HepG2 (cell line): ENCODE results near the gene PLCD4. TPM values are rescaled to one million over a fixed set of nuclear protein-coding genes. Genes with fewer than 3 reads are reported as not detected.

ENCODE experiments used
- AKAP8 ChIP-seq: sonication (generic); formaldehyde crosslinking; IDR thresholded peaks from 2 replicates; pipeline ENCODE4 v1.5.1; 2020; ENCODE audit warnings: mild to moderate bottlenecking, missing genetic modification reagents
- DNMT3B ChIP-seq: conservative IDR thresholded peaks from 2 replicates; pipeline ENCODE4 v1.6.1; 2016; ENCODE audit warnings: missing biosample characterization, control low read depth
- EEA1 ChIP-seq: sonication (generic); formaldehyde crosslinking; IDR thresholded peaks from 2 replicates; pipeline ENCODE4 v1.5.1; 2020; ENCODE audit warnings: mild to moderate bottlenecking, missing genetic modification reagents, borderline replicate concordance
- KDM5B ChIP-seq: sonication (generic); formaldehyde crosslinking; IDR thresholded peaks from 2 replicates; pipeline ENCODE4 v1.4.0; 2020; ENCODE audit warnings: missing genetic modification reagents, mild to moderate bottlenecking, borderline replicate concordance
- MTF2 ChIP-seq: sonication (generic); formaldehyde crosslinking; IDR thresholded peaks from 2 replicates; pipeline ENCODE4 v1.5.0; 2020; ENCODE audit warnings: missing genetic modification reagents, borderline replicate concordance
- NKX3-1 ChIP-seq: sonication (generic); formaldehyde crosslinking; IDR thresholded peaks from 2 replicates; pipeline ENCODE4 v1.5.0; 2020; ENCODE audit warnings: missing genetic modification reagents
- PHF21A ChIP-seq: sonication (generic); formaldehyde crosslinking; IDR thresholded peaks from 2 replicates; pipeline ENCODE4 v1.5.0; 2020; ENCODE audit warnings: mild to moderate bottlenecking, missing genetic modification reagents
- RAD21 ChIP-seq: fragments of 450-650 bp; formaldehyde crosslinking; IDR thresholded peaks from 2 replicates; pipeline ENCODE4 v1.5.0; 2020; ENCODE audit warnings: mild to moderate bottlenecking
- RBM22 ChIP-seq: fragments of 200-400 bp; formaldehyde crosslinking; optimal IDR thresholded peaks from 2 replicates; pipeline ENCODE3; 2017; ENCODE audit warnings: mild to moderate bottlenecking, low read length, moderate library complexity
- SETDB1 ChIP-seq: sonication (generic); formaldehyde crosslinking; IDR thresholded peaks from 2 replicates; pipeline ENCODE4 v1.5.1; 2020; ENCODE audit warnings: missing genetic modification reagents, mild to moderate bottlenecking, borderline replicate concordance
- SMAD1 ChIP-seq: sonication (generic); formaldehyde crosslinking; IDR thresholded peaks from 2 replicates; pipeline ENCODE4 v1.4.0; 2020; ENCODE audit warnings: missing genetic modification reagents, low read depth, mild to moderate bottlenecking, borderline replicate concordance
- STAT5B ChIP-seq: sonication (generic); formaldehyde crosslinking; IDR thresholded peaks from 2 replicates; pipeline ENCODE4 v1.4.0; 2020; ENCODE audit warnings: missing genetic modification reagents
- THYN1 ChIP-seq: sonication (generic); formaldehyde crosslinking; IDR thresholded peaks from 2 replicates; pipeline ENCODE4 v1.8.1; 2023; ENCODE audit warnings: low read depth, mild to moderate bottlenecking, moderate library complexity, missing genetic modification reagents, borderline replicate concordance
- TRIM24 ChIP-seq: sonication (generic); formaldehyde crosslinking; IDR thresholded peaks from 2 replicates; pipeline ENCODE4 v1.8.0; 2022; ENCODE audit warnings: mild to moderate bottlenecking, missing genetic modification reagents
- ZNF224 ChIP-seq: sonication (generic); formaldehyde crosslinking; IDR thresholded peaks from 2 replicates; pipeline ENCODE4 v1.5.0; 2020; ENCODE audit warnings: mild to moderate bottlenecking, missing genetic modification reagents
- ZNF460 ChIP-seq: sonication (generic); formaldehyde crosslinking; IDR thresholded peaks from 2 replicates; pipeline ENCODE4 v1.5.1; 2020; ENCODE audit warnings: missing genetic modification reagents, mild to moderate bottlenecking, borderline replicate concordance
- ZNF572 ChIP-seq: sonication (generic); formaldehyde crosslinking; IDR thresholded peaks from 2 replicates; pipeline ENCODE4 v1.5.1; 2020; ENCODE audit warnings: mild to moderate bottlenecking, missing genetic modification reagents
- ZSCAN12 ChIP-seq: sonication (generic); formaldehyde crosslinking; IDR thresholded peaks from 2 replicates; pipeline ENCODE4 v1.9.0; 2021; ENCODE audit warnings: mild to moderate bottlenecking, missing genetic modification reagents
- polyA plus RNA-seq, 8 experiments: library from polyadenylated mRNA; depleted of rRNA in 3 of 8; stranded (reverse) in 7 of 8; unstranded in 1 of 8; fragments of >200 nt; fragmentation: Illumina TruSeq in 4 of 8; extraction: Trizol in 4 of 8; gene quantifications; 2 replicates each; pipeline versions ENCODE4 v1.2.1 to v1.2.3, GENCODE V29; 2011 to 2016; ENCODE audit warnings: low read depth in 4 of 8, missing spikeins in 1 of 8, mixed read lengths in 1 of 8; ENCODE audit not compliant: insufficient read depth in 1 of 8
- total RNA-seq, 5 experiments: library from RNA; depleted of rRNA; stranded (reverse); fragments of >200 nt; fragmentation: Illumina TruSeq; extraction: Trizol; gene quantifications; 2 replicates each; pipeline ENCODE4 v1.2.3, GENCODE V29; 2016; ENCODE audit warnings: low read depth in 1 of 5
- TF ChIP-seq, protein P1 (sequence below): sonication (generic); formaldehyde crosslinking; IDR thresholded peaks from 2 replicates; pipeline ENCODE4 v1.4.0; 2020; ENCODE audit warnings: missing genetic modification reagents
- TF ChIP-seq, protein P2 (sequence below): sonication (generic); formaldehyde crosslinking; IDR thresholded peaks from 2 replicates; pipeline ENCODE4 v1.4.0; 2020; ENCODE audit warnings: mild to moderate bottlenecking, missing genetic modification reagents
- TF ChIP-seq, protein P3 (sequence below), 2 experiments: sonication (generic) in 1 of 2; formaldehyde crosslinking in 1 of 2; IDR thresholded peaks; 2 replicates each; pipeline versions ENCODE4 v1.4.0 to v1.6.1; 2018 to 2020; ENCODE audit warnings: missing genetic modification reagents in 2 of 2, borderline replicate concordance in 1 of 2, low read depth in 1 of 2, mild to moderate bottlenecking in 1 of 2, missing biosample characterization in 1 of 2
- TF ChIP-seq, protein P4 (sequence below): sonication (generic); formaldehyde crosslinking; conservative IDR thresholded peaks from 2 replicates; pipeline ENCODE4 v1.8.1; 2023; ENCODE audit warnings: missing genetic modification reagents

PLCD4 gene
- total and polyA plus RNA-seq, 2 of the 13 experiments (the other 11 are each of a cell fraction or from before 2014, with no cell fraction given): 0.26 TPM; not detected in 1

- TF ChIP-seq, protein P1, sequence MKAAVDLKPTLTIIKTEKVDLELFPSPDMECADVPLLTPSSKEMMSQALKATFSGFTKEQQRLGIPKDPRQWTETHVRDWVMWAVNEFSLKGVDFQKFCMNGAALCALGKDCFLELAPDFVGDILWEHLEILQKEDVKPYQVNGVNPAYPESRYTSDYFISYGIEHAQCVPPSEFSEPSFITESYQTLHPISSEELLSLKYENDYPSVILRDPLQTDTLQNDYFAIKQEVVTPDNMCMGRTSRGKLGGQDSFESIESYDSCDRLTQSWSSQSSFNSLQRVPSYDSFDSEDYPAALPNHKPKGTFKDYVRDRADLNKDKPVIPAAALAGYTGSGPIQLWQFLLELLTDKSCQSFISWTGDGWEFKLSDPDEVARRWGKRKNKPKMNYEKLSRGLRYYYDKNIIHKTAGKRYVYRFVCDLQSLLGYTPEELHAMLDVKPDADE (CRISPR knock-in tag): peak; percentile 73; the same call in 1 of the 2 replicates
- TF ChIP-seq, protein P2, sequence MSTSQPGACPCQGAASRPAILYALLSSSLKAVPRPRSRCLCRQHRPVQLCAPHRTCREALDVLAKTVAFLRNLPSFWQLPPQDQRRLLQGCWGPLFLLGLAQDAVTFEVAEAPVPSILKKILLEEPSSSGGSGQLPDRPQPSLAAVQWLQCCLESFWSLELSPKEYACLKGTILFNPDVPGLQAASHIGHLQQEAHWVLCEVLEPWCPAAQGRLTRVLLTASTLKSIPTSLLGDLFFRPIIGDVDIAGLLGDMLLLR (CRISPR knock-in tag): peak; percentile 65
- TF ChIP-seq EEA1 (CRISPR knock-in tag) (peak; percentile 54; the same call in 1 of the 2 replicates), RAD21 (peak; percentile 28; the same call in 1 of the 2 replicates), THYN1 (CRISPR knock-in tag) (peak; percentile 70; the same call in 1 of the 2 replicates), SETDB1 (CRISPR knock-in tag) (no peak), ZNF572 (CRISPR knock-in tag) (peak; percentile 91), DNMT3B (no peak), ZNF224 (no peak), AKAP8 (CRISPR knock-in tag) (peak; percentile 56; the same call in 1 of the 2 replicates), RBM22 (peak; percentile 57), KDM5B (CRISPR knock-in tag) (peak; percentile 71), MTF2 (no peak), PHF21A (CRISPR knock-in tag) (peak; percentile 54; the same call in 1 of the 2 replicates), TRIM24 (CRISPR knock-in tag) (no peak), NKX3-1 (CRISPR knock-in tag) (no peak; the same call in 1 of the 2 replicates), ZSCAN12 (CRISPR knock-in tag) (no peak), SMAD1 (CRISPR knock-in tag) (peak; percentile 66; the same call in 1 of the 2 replicates), ZNF460 (no peak), STAT5B (CRISPR knock-in tag) (no peak; the same call in 1 of the 2 replicates)
- TF ChIP-seq, protein P3, sequence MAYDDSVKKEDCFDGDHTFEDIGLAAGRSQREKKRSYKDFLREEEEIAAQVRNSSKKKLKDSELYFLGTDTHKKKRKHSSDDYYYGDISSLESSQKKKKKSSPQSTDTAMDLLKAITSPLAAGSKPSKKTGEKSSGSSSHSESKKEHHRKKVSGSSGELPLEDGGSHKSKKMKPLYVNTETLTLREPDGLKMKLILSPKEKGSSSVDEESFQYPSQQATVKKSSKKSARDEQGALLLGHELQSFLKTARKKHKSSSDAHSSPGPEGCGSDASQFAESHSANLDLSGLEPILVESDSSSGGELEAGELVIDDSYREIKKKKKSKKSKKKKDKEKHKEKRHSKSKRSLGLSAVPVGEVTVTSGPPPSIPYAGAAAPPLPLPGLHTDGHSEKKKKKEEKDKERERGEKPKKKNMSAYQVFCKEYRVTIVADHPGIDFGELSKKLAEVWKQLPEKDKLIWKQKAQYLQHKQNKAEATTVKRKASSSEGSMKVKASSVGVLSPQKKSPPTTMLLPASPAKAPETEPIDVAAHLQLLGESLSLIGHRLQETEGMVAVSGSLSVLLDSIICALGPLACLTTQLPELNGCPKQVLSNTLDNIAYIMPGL (CRISPR knock-in tag; IDR thresholded peaks at IDR 0.05; ENCODE audit: borderline replicate concordance in 1 of 2, low read depth in 1 of 2): peak; percentile 68 to 89; a peak in 3 of 4 replicates
- TF ChIP-seq, protein P4, sequence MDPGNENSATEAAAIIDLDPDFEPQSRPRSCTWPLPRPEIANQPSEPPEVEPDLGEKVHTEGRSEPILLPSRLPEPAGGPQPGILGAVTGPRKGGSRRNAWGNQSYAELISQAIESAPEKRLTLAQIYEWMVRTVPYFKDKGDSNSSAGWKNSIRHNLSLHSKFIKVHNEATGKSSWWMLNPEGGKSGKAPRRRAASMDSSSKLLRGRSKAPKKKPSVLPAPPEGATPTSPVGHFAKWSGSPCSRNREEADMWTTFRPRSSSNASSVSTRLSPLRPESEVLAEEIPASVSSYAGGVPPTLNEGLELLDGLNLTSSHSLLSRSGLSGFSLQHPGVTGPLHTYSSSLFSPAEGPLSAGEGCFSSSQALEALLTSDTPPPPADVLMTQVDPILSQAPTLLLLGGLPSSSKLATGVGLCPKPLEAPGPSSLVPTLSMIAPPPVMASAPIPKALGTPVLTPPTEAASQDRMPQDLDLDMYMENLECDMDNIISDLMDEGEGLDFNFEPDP (CRISPR knock-in tag): no peak
Measured at GRCh38 chr2:218671654-218672566, 64.2 kb downstream of the PLCD4 start, which contains the start of the genes RNF25 and STK36 (continued).
